Left ventricle myocardium inferior (tissue), 1 donor: Measurements from ENCODE around the gene HERC2. TPM values are rescaled to one million over a fixed set of nuclear protein-coding genes. Genes with fewer than 3 reads are reported as not detected.

Experiments used
- DNase-seq: peaks from one replicate; pipeline ENCODE4 v3.0.0-alpha.2; 2020
- H3K27ac ChIP-seq: fragments of 200-600 bp; replicated peaks from 2 replicates; pipeline ENCODE4 v1.8.0; 2021
- H3K27me3 ChIP-seq: fragments of 200-600 bp; 2 replicates; pipeline ENCODE4 v1.8.0; 2021; ENCODE audit warnings: low read depth
- H3K36me3 ChIP-seq: fragments of 200-600 bp; 2 replicates; pipeline ENCODE4 v1.8.0; 2021
- H3K4me1 ChIP-seq: fragments of 200-600 bp; 2 replicates; pipeline ENCODE4 v1.8.0; 2021
- H3K4me3 ChIP-seq: fragments of 200-600 bp; 2 replicates; pipeline ENCODE4 v1.8.0; 2021; ENCODE audit warnings: mild to moderate bottlenecking, moderate library complexity
- H3K9me3 ChIP-seq: fragments of 200-600 bp; replicated peaks from 2 replicates; pipeline ENCODE4 v1.8.0; 2021
- intact Hi-C: fragments of 100-400 bp; cut with micrococcal nuclease; formaldehyde crosslinking; loops from one replicate; pipeline ENCODE4 v1.11.0; 2022
- total RNA-seq: library from RNA; stranded (reverse); fragmentation: NEBNext Ultra II Directional; extraction: Animal tissue kit (Norgen Biotek cat#: 25700); gene quantifications from one replicate; pipeline ENCODE4 v1.2.1, GENCODE V29; 2021
- TF ChIP-seq, protein P1 (sequence below): fragments of 200-600 bp; IDR thresholded peaks from 2 replicates; pipeline ENCODE4 v1.8.0; 2021; ENCODE audit warnings: antibody characterized with exemption, mild to moderate bottlenecking, borderline replicate concordance
- donor health status: DM: no; HTN: yes; CAD: no; lungs with severe emphysema.

Gene HERC2
- total RNA-seq, 1 donor from 2014 or later, result 45.8 TPM

DNA sequence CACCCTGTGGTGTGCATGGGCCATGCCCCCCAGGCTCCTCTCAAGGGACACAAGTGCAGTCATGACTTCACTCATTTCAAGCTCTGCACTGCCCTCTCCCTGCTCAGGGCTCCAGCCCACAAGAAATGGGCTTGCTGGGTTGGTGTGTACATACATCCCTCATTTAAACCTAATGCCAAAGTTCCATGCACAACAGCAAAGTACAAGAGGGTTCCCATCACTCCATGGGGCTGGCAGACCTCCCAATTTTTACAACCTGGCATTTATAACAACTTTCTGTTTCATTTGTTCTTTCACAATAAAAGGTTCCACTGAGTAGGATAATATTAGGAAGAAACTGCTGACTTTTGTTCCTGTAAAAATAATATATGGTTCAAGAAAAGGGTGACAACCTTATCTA lies 54.3 kb downstream of the HERC2 start:
- Histone ChIP-seq H3K27ac (no peak overlapping the region), H3K9me3 (no peaks in the 10 kb centered on the region), H3K36me3 (peaks cover 87% of the 10 kb centered on the region), H3K4me3 (no peak overlapping the region), H3K4me1 (peaks cover 20% of the 10 kb centered on the region), H3K27me3 (no peaks in the 10 kb centered on the region)
- DNase-seq, result no peak
- intact Hi-C loops, result no loop called here
- TF ChIP-seq, protein P1, sequence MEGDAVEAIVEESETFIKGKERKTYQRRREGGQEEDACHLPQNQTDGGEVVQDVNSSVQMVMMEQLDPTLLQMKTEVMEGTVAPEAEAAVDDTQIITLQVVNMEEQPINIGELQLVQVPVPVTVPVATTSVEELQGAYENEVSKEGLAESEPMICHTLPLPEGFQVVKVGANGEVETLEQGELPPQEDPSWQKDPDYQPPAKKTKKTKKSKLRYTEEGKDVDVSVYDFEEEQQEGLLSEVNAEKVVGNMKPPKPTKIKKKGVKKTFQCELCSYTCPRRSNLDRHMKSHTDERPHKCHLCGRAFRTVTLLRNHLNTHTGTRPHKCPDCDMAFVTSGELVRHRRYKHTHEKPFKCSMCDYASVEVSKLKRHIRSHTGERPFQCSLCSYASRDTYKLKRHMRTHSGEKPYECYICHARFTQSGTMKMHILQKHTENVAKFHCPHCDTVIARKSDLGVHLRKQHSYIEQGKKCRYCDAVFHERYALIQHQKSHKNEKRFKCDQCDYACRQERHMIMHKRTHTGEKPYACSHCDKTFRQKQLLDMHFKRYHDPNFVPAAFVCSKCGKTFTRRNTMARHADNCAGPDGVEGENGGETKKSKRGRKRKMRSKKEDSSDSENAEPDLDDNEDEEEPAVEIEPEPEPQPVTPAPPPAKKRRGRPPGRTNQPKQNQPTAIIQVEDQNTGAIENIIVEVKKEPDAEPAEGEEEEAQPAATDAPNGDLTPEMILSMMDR, result no peak

DNA sequence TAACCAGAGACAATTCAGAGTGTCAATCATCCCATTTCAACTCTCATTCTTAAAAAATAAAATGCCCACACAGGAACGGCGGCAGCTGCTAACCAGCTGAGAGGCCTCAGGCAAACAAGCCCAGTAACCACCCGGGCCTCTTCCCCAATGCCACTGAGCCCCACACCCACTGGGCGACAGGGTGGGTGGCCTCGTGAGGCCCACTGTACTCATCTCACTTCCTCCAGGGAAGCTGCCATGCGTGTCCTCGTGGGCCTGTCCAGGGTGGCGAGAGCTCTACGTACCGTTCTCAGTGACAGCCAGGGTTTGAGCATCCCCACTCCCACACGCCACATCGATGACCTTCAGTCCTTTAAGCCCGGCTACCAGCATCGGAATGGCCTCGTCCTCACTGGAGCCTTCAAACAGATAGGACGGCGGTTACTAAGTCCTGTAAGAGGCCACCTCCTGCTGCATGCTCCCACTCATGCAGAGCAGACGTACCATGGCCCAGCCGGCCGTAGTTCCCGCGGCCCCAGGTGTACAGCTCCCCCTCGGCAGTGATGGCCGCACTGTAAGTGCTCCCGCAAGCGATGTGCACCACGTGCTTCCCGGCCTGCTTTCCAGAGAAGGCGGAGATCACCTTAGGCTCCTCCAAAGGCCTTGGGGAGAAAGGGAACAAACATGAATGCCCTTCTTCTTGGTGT lies 56.5 kb downstream of the HERC2 start:
- intact Hi-C loops, result no loop called here
- Histone ChIP-seq H3K27me3 (no peaks in the 10 kb centered on the region), H3K9me3 (no peaks in the 10 kb centered on the region), H3K27ac (no peak overlapping the region), H3K4me3 (no peak overlapping the region), H3K36me3 (peaks cover 74% of the 10 kb centered on the region), H3K4me1 (peaks cover 28% of the 10 kb centered on the region)
- TF ChIP-seq, protein P1, result no peak
- DNase-seq, result no peak

DNA sequence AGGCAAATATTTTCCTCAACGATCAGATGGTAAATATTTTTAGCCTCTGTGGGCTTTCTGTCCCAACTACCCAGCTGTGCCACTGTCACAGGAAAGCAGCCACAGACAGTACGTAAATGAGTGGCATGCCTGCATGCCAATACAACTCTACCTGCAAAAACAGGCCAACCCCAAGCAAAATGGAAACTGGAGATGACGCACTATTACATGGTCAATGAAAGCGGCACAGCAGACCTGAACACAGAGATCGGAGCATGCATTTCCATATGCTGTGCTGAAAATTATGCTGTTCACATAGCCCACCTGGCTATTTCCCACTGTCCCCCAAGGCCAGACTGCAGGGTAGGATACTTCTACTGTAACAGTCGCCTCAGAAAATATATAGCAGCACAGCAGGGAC lies 57.8 kb downstream of the HERC2 start:
- Histone ChIP-seq H3K27ac (no peak overlapping the region), H3K4me1 (peaks cover 28% of the 10 kb centered on the region), H3K4me3 (no peak overlapping the region), H3K27me3 (no peaks in the 10 kb centered on the region), H3K36me3 (peaks cover 61% of the 10 kb centered on the region), H3K9me3 (no peaks in the 10 kb centered on the region)
- TF ChIP-seq, protein P1, result no peak
- intact Hi-C loops, result no loop called here
- DNase-seq, result no peak

DNA sequence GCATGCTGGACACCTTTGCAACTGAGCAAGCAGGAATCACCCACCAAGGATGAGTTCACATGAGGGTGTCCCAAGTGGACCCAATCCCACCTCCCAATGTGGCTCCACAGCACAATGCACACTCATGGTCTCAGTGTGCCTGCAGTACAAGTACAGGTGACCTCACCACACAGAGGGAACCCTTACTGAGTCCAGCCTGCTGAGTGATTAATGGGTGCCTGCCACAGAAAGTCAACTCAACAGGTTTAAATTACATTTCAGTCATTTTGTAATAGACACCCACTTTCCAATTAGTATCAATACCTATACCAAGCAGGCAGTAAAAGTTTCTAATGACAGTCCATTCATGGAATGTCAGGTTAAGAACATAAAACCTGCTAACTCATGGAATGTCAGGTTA lies 59.5 kb downstream of the HERC2 start:
- no peak for DNase-seq
- Histone ChIP-seq H3K9me3 (no peaks in the 10 kb centered on the region), H3K27ac (no peak overlapping the region), H3K4me1 (peaks cover 21% of the 10 kb centered on the region), H3K4me3 (no peak overlapping the region), H3K36me3 (peaks cover 44% of the 10 kb centered on the region), H3K27me3 (no peaks in the 10 kb centered on the region)
- intact Hi-C loops, result no loop called here
- TF ChIP-seq, protein P1, result no peak

DNA sequence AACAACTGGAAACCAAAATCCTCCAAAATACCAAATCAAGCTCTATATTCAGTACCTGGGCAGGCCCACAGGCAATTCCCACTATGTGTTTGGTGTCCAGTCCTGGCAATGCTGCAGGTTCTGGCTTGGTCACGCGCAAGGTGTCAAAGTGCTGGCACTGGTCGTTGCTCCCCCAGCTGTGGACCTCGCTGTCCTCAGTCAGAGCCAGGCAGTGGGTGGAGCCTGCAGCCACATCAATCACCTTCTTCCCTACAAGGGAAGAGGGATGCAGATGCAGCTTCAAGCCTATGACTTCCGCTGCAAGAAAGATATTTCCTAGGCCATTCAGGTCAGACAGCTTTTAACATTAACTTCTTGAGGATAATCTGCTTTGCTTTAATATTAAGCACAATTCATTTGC lies 61.3 kb downstream of the HERC2 start:
- TF ChIP-seq, protein P1, result no peak
- peaks cover 21% of the 10 kb centered on the region for H3K4me1 ChIP-seq
- no peak overlapping the region for H3K4me3 ChIP-seq
- intact Hi-C loops, result no loop called here
- H3K27me3 ChIP-seq, result no peaks in the 10 kb centered on the region
- peaks cover 39% of the 10 kb centered on the region for H3K36me3 ChIP-seq
- H3K27ac ChIP-seq, result peak overlapping the region; percentile 57
- H3K9me3 ChIP-seq, result no peaks in the 10 kb centered on the region
- DNase-seq, result peak; percentile 52
